Thyroid gland (tissue), 4 donors: ENCODE measurements around the gene SLC16A4.

Experiments
- POLR2A ChIP-seq, 2 donors: fragments of 450-650 bp; IDR thresholded peaks; one replicate each; pipeline ENCODE4 v1.6.1; 2017; ENCODE audit warnings: antibody characterized with exemption in 2 of 2, mild to moderate bottlenecking in 2 of 2, moderate library complexity in 1 of 2
- TF ChIP-seq, protein P1 (sequence below), 6 experiments: fragments of 200-600 bp in 3 of 6; fragments of 450-650 bp in 3 of 6; sonication (generic) in 3 of 6; IDR thresholded peaks; one replicate each; pipeline ENCODE4 v1.5.1; 2016 to 2019; ENCODE audit warnings: antibody characterized with exemption in 6 of 6, mild to moderate bottlenecking in 2 of 6, inconsistent platforms in 1 of 6, moderate library complexity in 1 of 6

DNA sequence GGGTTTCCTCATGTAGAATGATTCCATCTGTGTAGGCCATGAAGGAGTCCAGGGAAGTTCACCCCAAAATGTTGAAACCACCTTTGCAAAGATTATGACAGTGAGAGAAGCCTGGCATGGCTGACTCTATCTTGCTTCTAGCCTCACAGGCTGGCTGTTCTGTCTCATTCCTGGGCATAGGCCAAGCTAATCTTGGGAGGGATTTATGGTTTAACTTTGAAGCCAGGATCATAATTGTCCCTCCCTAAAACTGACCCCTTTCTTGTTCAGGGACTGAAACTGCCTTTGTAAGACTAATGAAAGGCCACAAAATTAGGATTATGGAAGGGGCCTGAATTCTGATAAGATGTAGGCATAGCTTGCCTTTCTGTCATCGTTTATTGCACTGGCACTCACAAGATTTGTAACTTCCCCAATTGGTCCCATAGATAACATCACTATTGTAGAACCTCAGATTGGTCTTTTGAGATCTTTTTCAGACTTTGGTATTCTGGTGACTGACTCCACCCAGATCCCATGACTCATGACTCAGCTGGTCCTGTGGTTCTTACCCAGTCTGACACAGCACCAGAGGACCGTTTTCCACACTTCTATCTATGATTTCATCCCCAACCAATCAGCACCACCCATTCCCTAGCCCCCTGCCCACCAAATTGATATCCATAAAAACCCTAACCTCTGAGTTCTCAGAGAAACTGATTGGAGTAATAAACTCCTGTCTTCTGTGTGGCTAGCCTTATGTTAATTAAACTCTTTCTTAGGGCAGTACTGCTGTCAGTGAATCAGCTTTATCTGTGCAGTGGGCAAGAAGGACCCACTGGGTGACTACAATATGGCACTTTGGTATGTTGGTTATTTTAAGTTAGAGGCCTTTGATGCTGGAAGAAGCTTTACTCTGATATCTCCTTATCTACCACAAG, 30.3 kb upstream of the SLC16A4 start:
- no peak for TF ChIP-seq POLR2A (IDR thresholded peaks at IDR 0.05)
- TF ChIP-seq, protein P1, sequence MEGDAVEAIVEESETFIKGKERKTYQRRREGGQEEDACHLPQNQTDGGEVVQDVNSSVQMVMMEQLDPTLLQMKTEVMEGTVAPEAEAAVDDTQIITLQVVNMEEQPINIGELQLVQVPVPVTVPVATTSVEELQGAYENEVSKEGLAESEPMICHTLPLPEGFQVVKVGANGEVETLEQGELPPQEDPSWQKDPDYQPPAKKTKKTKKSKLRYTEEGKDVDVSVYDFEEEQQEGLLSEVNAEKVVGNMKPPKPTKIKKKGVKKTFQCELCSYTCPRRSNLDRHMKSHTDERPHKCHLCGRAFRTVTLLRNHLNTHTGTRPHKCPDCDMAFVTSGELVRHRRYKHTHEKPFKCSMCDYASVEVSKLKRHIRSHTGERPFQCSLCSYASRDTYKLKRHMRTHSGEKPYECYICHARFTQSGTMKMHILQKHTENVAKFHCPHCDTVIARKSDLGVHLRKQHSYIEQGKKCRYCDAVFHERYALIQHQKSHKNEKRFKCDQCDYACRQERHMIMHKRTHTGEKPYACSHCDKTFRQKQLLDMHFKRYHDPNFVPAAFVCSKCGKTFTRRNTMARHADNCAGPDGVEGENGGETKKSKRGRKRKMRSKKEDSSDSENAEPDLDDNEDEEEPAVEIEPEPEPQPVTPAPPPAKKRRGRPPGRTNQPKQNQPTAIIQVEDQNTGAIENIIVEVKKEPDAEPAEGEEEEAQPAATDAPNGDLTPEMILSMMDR (IDR thresholded peaks at IDR 0.05): no peak
